Hindlimb muscle (tissue), 1 donor: ENCODE results near the gene ITGA1. TPM values are rescaled to one million over a fixed set of nuclear protein-coding genes. Genes with fewer than 3 reads are reported as not detected.
"Not testable (repeated sequence)": the region's sequence is repeated elsewhere in the genome, so short reads cannot be mapped to it uniquely, and the experiment has no call there.

ENCODE experiments used
- DNase-seq: peaks from one replicate; pipeline ENCODE4 v3.0.0-alpha.2; 2013
- polyA plus RNA-seq: library from polyadenylated mRNA; unstranded; fragments of 120-200 nt; gene quantifications from one replicate; pipeline ENCODE4 v1.2.1, GENCODE V29; 2013; ENCODE audit not compliant: insufficient read length

ITGA1 gene
- polyA plus RNA-seq, 1 donor = 21.6 TPM

DNA sequence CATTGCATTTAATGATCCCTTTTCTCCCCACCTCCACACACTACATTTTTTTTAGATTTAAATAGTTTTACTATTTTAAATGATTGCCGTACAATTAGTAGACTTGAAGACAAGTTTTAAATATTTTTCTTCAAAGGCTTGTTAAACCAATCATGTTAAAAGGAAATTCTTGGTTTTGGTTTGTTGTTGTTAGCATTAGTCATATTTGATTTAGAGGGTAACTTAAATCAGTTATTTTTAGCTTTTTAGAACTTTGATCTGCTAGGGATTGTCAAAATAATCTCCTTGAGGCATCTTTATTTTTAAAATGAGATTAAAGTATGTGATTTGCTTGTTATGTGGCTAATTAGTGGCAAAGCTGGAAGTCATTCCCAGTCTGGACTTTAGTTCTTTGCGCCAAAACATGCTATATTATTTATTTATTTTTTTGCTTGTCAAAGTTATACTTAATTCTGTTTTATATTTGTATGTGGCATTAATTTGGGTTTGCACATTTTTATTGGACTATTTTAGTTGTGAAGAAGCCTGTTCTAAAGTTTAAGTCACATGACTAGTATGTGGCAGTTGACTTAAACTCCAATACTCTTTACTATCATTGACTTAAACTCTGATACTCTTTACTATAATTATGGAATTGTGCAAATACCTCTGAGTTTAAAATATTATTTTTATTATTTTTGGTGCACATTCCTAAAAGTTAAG, 14.7 kb downstream of the ITGA1 start:
- DNase-seq = no peak

DNA sequence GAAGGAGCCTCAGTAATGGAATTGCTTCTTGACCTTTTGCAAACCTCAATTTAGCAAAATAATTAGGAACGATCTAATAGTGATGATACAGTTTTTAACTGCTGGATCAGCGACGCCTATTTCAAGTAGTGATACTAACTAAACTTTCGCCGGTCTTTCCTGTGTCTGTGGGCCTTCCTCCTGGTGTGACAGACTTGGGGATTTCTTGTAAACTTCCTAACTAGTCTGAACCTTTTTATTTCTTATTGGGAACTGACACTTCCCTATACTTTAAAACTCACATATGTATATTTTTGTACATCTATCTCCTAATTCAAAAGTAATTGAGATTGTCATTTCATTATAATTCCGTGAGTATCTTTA, 15.2 kb downstream of the ITGA1 start:
- no peak for DNase-seq

GRCh38 chr5:52804387-52804791, 16.7 kb downstream of the ITGA1 start:
- DNase-seq = no peak

DNA sequence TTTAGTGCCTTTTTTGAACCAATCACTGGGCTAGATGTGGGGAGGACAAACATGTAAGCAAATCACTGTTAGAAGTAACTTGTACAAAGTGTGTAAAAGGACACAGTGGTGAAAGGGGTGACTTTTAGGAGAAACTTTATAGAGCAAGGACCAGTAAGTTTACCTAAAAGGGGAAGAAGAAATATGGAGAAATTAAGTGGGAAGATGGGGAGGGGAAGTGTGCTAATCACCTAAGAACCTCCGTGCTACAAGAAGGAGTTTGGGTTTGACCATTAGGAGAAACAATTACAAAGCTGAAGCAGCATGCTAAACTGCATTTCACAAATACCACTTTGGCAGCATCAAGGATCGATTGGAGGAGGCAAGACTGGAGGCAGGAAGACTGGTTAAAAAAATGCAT, 17.3 kb downstream of the ITGA1 start:
- no peak for DNase-seq

- DNase-seq = no peak
Measured at GRCh38 chr5:52805615-52806014, 17.9 kb downstream of the ITGA1 start.

DNA sequence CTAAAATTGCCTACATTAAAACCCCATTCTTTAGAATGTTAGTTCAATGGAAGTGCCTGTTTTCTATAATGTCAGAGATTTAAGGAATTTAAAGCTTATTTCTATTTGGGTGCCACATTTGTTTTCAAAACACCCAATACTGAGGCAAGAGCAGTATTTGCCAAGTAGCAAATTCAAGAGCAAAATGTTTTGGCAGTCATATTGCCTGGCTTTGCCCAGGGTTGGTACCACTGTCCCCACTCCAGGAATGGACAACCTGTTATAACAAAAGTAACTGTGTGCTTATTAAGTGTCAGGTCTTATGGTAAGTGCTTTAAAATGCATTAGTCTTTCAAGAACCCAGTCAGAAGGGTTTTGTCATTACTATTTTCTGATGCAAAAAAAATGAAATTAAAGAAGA, 19.3 kb downstream of the ITGA1 start:
- DNase-seq = no peak

- DNase-seq = no peak
Measured at GRCh38 chr5:52807723-52808122, 20.0 kb downstream of the ITGA1 start.

DNA sequence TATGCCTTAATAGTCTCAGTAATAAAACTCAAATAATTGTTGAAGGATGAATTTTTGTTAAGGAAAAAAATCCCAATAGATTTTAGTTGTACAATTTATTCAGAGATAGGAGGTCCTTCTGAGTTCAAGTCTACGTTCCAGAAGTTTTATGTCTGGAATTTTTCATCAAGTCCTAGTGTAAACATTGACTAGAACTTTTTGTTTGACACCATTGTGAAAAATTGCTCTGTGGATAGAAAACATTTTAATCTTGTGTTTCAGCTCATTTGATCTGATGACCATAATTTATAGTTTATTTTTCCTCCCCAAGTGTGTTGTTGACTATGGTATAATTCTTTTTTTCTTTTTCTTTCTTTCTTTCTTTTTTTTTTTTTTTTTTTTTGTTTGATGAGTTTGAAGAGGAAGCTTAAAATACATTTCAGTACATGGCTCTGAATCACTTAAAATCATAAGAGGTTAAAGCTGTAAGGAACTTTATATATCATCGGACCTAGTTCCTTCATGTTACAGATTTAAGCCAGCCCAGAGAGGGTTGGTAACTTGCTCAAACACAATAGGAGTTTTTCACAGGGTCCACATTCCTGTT, 20.7 kb downstream of the ITGA1 start:
- no peak for DNase-seq

GRCh38 chr5:52809884-52810283, 22.2 kb downstream of the ITGA1 start:
- no peak for DNase-seq

DNA sequence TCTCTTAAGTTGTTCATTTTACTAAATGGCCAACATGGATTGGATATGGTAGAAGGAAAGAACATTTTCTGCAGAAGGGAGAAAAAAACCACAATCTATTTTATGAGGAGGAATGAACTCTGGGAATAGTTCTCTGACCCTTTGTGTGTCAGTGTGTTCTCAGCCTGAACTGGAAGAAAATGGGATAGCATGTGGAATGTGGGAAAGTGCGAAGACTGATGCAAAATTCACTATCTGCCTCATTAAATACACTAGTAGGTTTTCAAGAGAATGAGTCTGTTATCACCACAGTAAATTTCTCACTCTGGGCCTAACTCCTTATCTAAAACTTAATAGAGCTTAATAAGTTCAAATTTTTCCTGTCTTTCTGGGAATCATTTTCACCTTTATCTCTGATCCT, 22.7 kb downstream of the ITGA1 start:
- DNase-seq = no peak

DNA sequence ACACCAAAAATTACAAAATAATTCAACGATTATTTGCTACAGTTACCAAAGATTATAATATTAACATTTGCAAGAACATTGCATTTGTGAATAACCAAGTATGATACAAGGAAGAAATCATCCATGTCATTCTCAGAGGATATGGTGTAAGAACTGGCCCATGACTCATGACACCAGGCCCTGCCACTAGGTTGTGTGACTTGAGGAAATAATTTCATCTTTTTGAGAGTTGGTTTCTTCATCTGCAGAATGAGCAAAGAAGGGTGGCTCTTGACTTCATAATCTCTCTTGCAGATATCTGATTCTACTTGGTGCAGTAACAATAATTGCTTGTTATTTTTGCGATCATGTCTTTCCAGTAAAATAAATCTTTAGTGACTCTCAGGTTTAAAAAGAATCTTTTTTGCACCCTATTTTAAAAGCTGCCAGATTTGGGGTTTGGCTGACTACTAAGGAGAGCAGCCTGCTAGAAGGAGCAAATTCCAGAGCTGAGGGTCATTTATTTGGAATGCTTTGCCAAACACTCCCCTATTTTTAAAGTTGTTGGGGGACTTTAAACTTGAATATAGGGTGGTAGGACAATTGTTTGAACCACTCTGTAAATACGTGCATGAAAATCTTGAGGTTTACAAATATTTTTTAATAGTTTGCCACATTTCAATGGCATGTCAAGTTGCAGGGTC, 23.5 kb downstream of the ITGA1 start:
- no peak for DNase-seq

GRCh38 chr5:52814352-52815148, 26.8 kb downstream of the ITGA1 start:
- no peak for DNase-seq

DNA sequence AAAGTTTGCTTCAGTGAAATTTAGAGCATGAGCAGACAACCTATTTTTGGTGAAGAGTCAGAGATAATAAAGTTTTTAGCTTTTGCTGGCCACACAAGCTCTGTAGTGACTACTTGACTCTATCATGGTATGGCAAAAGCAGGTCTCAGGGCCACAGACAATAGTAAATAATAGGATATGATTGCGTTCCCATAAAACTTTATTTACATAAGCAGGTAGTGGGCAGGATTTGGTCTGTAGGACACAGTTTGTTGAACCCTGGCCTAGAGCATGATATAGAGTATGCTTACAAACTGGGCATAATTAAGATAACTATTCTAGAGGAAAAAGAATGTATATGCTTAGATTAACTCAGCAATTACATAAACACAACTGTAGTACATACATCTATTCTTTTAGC, 30.1 kb downstream of the ITGA1 start:
- no peak for DNase-seq

DNA sequence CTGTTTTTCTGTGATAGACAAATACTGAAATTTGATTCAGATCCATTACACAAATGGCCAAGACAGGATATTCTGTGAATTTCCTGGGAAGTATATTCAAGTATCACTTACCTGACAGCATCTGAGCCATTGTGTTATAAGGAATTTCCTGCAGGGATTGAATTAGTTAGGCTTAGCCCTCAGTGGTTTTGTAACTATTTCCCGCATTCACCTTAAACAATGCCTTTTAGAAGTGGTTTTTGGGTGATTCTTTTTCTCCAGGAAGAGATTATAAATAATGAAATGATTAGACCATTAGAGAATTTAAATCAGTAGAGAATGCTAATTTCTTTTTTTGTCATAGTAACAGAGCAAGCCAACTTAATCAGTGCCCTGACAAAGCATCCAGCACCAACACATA, 30.6 kb downstream of the ITGA1 start:
- no peak for DNase-seq

- not testable (repeated sequence) for DNase-seq
Measured at GRCh38 chr5:52818807-52819206, 31.1 kb downstream of the ITGA1 start.

- DNase-seq = peak; percentile 19
Measured at GRCh38 chr5:52821901-52822300, 34.2 kb downstream of the ITGA1 start.

DNA sequence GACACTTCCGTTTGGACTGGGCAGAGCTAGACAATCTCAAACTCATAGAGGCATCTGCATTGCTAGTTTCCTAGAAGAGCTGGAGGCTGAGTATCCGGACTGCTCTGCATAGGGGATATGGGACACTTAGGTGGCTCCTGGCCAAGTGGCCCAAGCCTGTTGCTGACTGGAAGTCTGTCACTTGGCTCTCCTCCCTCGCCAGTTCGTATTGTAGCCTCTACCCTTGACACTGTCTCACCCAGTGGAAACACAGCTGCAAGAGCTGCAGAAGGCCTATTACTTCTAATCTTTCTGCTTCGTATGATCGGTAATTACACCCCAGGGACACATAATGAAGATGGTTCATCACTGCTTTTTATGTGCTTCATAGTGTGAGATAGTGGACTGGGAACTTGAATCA, 34.7 kb downstream of the ITGA1 start:
- peak; percentile 62 for DNase-seq

DNA sequence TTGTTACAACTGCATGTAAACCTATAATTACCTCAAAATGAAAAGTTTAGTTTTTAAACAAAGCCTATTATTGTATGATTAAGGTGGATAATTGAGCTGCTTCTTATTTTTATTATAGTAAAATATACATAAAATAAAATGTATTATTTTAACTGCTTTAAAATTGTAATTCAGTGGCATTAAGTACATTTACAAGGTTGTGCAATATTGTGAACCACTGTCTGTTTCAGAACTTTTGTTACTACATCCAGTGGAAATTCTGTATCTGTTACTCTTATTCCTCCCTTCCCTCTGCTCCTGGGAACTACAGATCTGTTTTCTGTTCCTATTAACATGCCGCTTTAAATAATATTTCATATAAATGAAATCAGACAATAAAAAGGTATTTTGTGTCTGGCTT, 37.1 kb downstream of the ITGA1 start:
- DNase-seq = no peak

DNA sequence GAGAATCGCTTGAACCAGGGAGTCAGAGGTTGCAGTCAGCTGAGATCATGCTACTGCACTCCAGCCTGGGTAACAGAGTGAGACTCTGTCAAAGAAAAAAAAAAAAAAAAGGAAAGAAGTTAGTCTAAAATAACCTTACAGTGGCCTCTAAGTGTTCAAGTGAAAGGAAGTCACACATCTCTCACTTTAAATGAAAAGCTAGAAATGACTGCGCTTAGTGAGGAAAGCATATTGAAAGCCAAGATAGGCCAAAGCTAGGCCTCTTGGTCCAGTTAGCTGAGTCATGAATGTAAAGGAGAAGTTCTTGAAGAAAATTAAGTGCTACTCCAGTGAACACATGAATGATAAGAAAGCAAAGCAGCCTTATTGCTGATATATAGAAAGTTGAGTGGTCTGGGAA, 38.1 kb downstream of the ITGA1 start:
- DNase-seq = no peak

GRCh38 chr5:52827815-52828214, 40.1 kb downstream of the ITGA1 start:
- DNase-seq = no peak

GRCh38 chr5:52829664-52830063, 41.9 kb downstream of the ITGA1 start:
- DNase-seq = no peak

GRCh38 chr5:52830650-52831049, 42.9 kb downstream of the ITGA1 start:
- no peak for DNase-seq

DNA sequence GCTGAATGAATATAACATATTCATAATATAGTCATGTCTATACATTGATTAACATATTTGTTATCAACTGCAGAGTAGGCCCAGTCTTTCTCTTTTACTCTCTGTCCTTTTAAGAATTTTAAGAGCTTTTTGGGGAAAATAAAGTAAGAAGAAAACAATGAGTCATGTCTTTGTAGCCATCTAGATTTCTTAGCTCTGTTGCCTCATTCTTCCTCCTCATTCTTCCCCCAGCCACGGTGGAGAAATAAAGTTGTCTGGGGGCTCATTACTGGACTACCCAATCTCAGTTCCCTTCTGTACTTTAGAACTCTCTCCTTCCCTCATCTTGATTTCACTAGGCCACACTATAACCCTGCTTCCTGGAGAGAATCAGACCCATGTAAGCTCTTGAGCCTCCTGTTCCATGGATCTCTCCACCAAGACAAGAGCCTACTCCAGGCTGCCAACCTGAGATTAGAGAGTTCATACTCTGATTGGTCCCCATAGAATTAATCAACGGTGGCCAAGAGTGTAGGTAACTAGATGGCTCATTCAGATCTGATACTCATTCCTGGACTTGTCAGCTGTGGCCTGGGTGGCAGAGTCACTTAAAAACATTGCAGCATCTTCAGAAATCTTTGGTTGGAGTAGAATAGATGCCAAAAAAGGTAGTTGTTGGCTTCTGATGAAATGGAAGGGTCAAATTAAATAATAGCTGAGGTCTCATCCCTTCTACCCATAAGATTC, 44.2 kb downstream of the ITGA1 start:
- DNase-seq = no peak
